GM12878 (cell line): ENCODE results near the gene NCOA6. TPM values are rescaled to one million over a fixed set of nuclear protein-coding genes. Genes with fewer than 3 reads are reported as not detected.

Experiments used
- ATAC-seq: fragments of 200-7000 bp; cut with Tn5 transposase; 3 replicates; pipeline ENCODE4 v1.9.1; 2020; ENCODE audit warnings: mild to moderate bottlenecking, moderate library complexity
- BruUV-seq: library from RNA; stranded (reverse); fragments of 400-500 nt; replicated peaks from 2 replicates; lab custom pipeline; 2021; lab: Mats Ljungman, UMichigan
- CTCF ChIA-PET: fragments of 300-600 bp; sonication (Branson Sonifier 250); formaldehyde crosslinking; extraction: SDS; loops from one replicate; lab custom pipeline; 2021; ENCODE audit warnings: inconsistent platforms; lab: Yijun Ruan, JAX
- POLR2A ChIA-PET: fragments of 350-600 bp; formaldehyde crosslinking; extraction: SDS; loops from one replicate; lab custom pipeline; 2021; ENCODE audit warnings: inconsistent platforms; lab: Charles Lee
- RAD21 ChIA-PET: fragments of 300-600 bp; sonication (Branson Sonifier 250); formaldehyde crosslinking; loops from one replicate; lab custom pipeline; 2023; ENCODE audit warnings: antibody characterized with exemption; ENCODE audit not compliant: unreplicated experiment; lab: Charles Lee
- SMC1A ChIA-PET: fragments of 300-600 bp; sonication (Branson Sonifier 250); formaldehyde crosslinking; loops from one replicate; lab custom pipeline; 2023; ENCODE audit not compliant: unreplicated experiment, uncharacterized antibody; lab: Charles Lee
- DNase-seq: peaks from one replicate; pipeline ENCODE4 v3.0.0-alpha.2; 2011; ENCODE audit warnings: low read depth, low spot score
- FAIRE-seq: peaks from 3 replicates; lab custom pipeline; 2011; peaks lifted over from hg19 to GRCh38; lab: Jason Lieb, UNC
- H2AFZ ChIP-seq: 2 replicates; pipeline ENCODE4 v1.6.0; 2011; ENCODE audit warnings: low read depth, low read length, control low read depth; ENCODE audit not compliant: control insufficient read depth
- H3K27ac ChIP-seq: 2 replicates; pipeline ENCODE4 v1.5.1; 2011; ENCODE audit warnings: control low read depth; ENCODE audit not compliant: control insufficient read depth, insufficient read depth
- H3K27me3 ChIP-seq, 2 experiments: replicated peaks in 1 of 2; 2 replicates each; pipeline versions ENCODE4 v1.6.0 to v1.6.1; 2011; ENCODE audit warnings: low read length in 1 of 2; ENCODE audit not compliant: control insufficient read depth in 2 of 2, insufficient read depth in 2 of 2
- H3K36me3 ChIP-seq, 2 experiments: 2 replicates each; pipeline ENCODE4 v1.5.1; 2011; ENCODE audit warnings: low read length in 1 of 2; ENCODE audit not compliant: control insufficient read depth in 2 of 2, insufficient read depth in 2 of 2
- H3K4me1 ChIP-seq: 2 replicates; pipeline ENCODE4 v1.6.1; 2011; ENCODE audit warnings: mild to moderate bottlenecking, low read length, moderate library complexity, mixed read lengths; ENCODE audit not compliant: control insufficient read depth, insufficient read depth
- H3K4me2 ChIP-seq: 2 replicates; pipeline ENCODE4 v1.6.0; 2011; ENCODE audit warnings: control low read depth; ENCODE audit not compliant: control insufficient read depth, insufficient read depth
- H3K4me3 ChIP-seq: fragments of 200-600 bp; sonication (generic); 2 replicates; pipeline ENCODE4 v1.5.1; 2016
- H3K79me2 ChIP-seq: 2 replicates; pipeline ENCODE4 v1.6.0; 2011; ENCODE audit warnings: low read length; ENCODE audit not compliant: control insufficient read depth, insufficient read depth
- H3K9ac ChIP-seq: 2 replicates; pipeline ENCODE4 v1.8.0; 2011; ENCODE audit warnings: low read length, control low read depth, mixed read lengths; ENCODE audit not compliant: control insufficient read depth, insufficient read depth
- H3K9me3 ChIP-seq: replicated peaks from 3 replicates; pipeline ENCODE4 v1.5.1; 2011; ENCODE audit warnings: mild to moderate bottlenecking, low read length; ENCODE audit not compliant: control insufficient read depth, insufficient read depth
- H4K20me1 ChIP-seq: 2 replicates; pipeline ENCODE4 v1.6.0; 2011; ENCODE audit not compliant: control insufficient read depth, insufficient read depth
- BCL11A ChIP-seq: IDR thresholded peaks from 2 replicates; pipeline ENCODE4 v1.6.1; 2011; ENCODE audit warnings: low read depth, low read length
- FOXK2 ChIP-seq: fragments of 450-650 bp; IDR thresholded peaks from 2 replicates; pipeline ENCODE4 v1.6.1; 2017; ENCODE audit warnings: mild to moderate bottlenecking, moderate library complexity
- NFIC ChIP-seq: IDR thresholded peaks from 2 replicates; pipeline ENCODE4 v1.6.1; 2012; ENCODE audit warnings: low read depth, mild to moderate bottlenecking, inconsistent platforms, low read length, moderate library complexity
- RELB ChIP-seq: fragments of 450-650 bp; IDR thresholded peaks from 2 replicates; pipeline ENCODE4 v1.6.1; 2017; ENCODE audit warnings: low read depth, mild to moderate bottlenecking, moderate library complexity
- WGBS: methylation state at CpG from one replicate; pipeline ENCODE4 v1.1.6; 2016; ENCODE audit warnings: low lambda C conversion rate; ENCODE audit not compliant: insufficient replicate concordance, insufficient coverage; ENCODE audit errors: missing lambda C conversion rate; 5-methylcytosine and 5-hydroxymethylcytosine counted together
- in situ Hi-C: fragments of 300-500 bp; cut with MboI; formaldehyde crosslinking; loops from 9 replicates; pipeline ENCODE4 v1.14.3; 2018; ENCODE audit warnings: mixed read lengths
- intact Hi-C: fragments of 100-400 bp; cut with micrococcal nuclease; formaldehyde crosslinking; loops from one replicate; pipeline ENCODE4 v1.14.2; 2022; ENCODE audit not compliant: unreplicated experiment
- polyA plus RNA-seq, 11 experiments: library from polyadenylated mRNA; depleted of rRNA in 4 of 11; unstranded in 6 of 11; stranded (reverse) in 5 of 11; fragments of >200 nt; fragmentation: Nextera tagmentation in 4 of 11; fragmentation: Illumina TruSeq in 1 of 11; extraction: Ambion mirVana in 4 of 11; extraction: Trizol in 1 of 11; gene quantifications; 1 replicate in 1 of 11; 2 replicates in 10 of 11; pipeline versions ENCODE4 v1.2.1 to v1.2.3, GENCODE V29; 2011 to 2016; ENCODE audit warnings: inconsistent platforms in 2 of 11, missing spikeins in 2 of 11, low read depth in 1 of 11
- total RNA-seq, 4 experiments: library from RNA; depleted of rRNA in 3 of 4; stranded (reverse); fragments of >200 nt in 3 of 4; fragmentation: Illumina TruSeq in 1 of 4; extraction: Trizol in 1 of 4; gene quantifications; 2 replicates each; pipeline versions ENCODE4 v1.2.1 to v1.2.3, GENCODE V29; 2013 to 2021

The NCOA6 gene
- total and polyA plus RNA-seq, 10 of the 15 experiments (the other 5 are each of a cell fraction or from before 2014, with no cell fraction given), result 6.1 to 20.6 (median 12.6) TPM

- Histone ChIP-seq H3K4me3 (no peak overlapping the region), H4K20me1 (no peaks in the 10 kb centered on the region), H3K4me2 (peak overlapping the region; percentile 57), H3K79me2 (no peaks in the 10 kb centered on the region), H3K4me1 (peaks cover 49% of the 10 kb centered on the region), H3K27me3 (no peaks in the 10 kb centered on the region), H3K36me3 (peaks cover 0 to 4% of the 10 kb centered on the region in 2 experiments; a peak in 2 of 4 replicates), H2AFZ (no peak overlapping the region), H3K9me3 (no peaks in the 10 kb centered on the region), H3K9ac (no peak overlapping the region), H3K27ac (peak overlapping the region; percentile 58)
- ChIA-PET CTCF (interaction anchor here (0.8 to 1.3 kb wide), 3 partner anchors 10 to 37 kb away, joined by 3 read pairs; no protein-coding TSS in a partner anchor), POLR2A (no interaction called here), RAD21 (interaction anchor here (1.4 kb wide), 1 partner anchor 52 kb away, joined by 3 read pairs; no protein-coding TSS in a partner anchor), SMC1A (interaction anchor here (1.0 kb wide), 1 partner anchor 31 kb away, joined by 3 read pairs; no protein-coding TSS in a partner anchor)
- intact Hi-C loops, result no loop called here
- TF ChIP-seq NFIC (0 out of 2 replicates have a peak, but pooled peaks have one; percentile 5), RELB (no peak), BCL11A (0 out of 2 replicates have a peak, but pooled peaks have one; percentile 4), FOXK2 (0 out of 2 replicates have a peak, but pooled peaks have one; percentile 16)
- WGBS, result 71% methylated on average over 9 of the region's 9 CpGs
- no peak for DNase-seq
- in situ Hi-C loops, result no loop called here
- no TSS peak for BruUV-seq
- ATAC-seq, result no peak
- no peak for FAIRE-seq
Observed at GRCh38 chr20:34717230-34718095, 108.0 kb downstream of the NCOA6 start.
